Small intestine (tissue), 7 donors: ENCODE data around the gene CPLX1. TPM values are rescaled to one million over a fixed set of nuclear protein-coding genes. Genes with fewer than 3 reads are reported as not detected.
A peak's percentile ranks its signal among the peaks of the same experiment; 100 is the strongest.
"Not testable (repeated sequence)": the region's sequence is repeated elsewhere in the genome, so short reads cannot be mapped to it uniquely, and the experiment has no call there.

Experiments
- DNase-seq, 2 donors: peaks; one replicate each; pipeline versions ENCODE4 v3.0.0 to v3.0.0-alpha.2; 2013
- FAIRE-seq: peaks from 2 replicates; lab custom pipeline; 2012; peaks lifted over from hg19 to GRCh38; lab: Jason Lieb, UNC
- H3K27ac ChIP-seq, 3 donors: one replicate each; pipeline ENCODE4 v1.5.1; 2013; ENCODE audit warnings: low read length in 2 of 3, mild to moderate bottlenecking in 2 of 3, control low read depth in 1 of 3, inconsistent platforms in 1 of 3, low read depth in 1 of 3, moderate library complexity in 1 of 3
- H3K27me3 ChIP-seq, 3 donors: one replicate each; pipeline ENCODE4 v1.6.1; 2013; ENCODE audit warnings: low read length in 3 of 3, inconsistent platforms in 1 of 3; ENCODE audit not compliant: control insufficient read depth in 3 of 3, insufficient read depth in 3 of 3
- H3K36me3 ChIP-seq, 3 donors: one replicate each; pipeline ENCODE4 v1.6.1; 2013; ENCODE audit warnings: low read length in 3 of 3, inconsistent platforms in 1 of 3, low read depth in 1 of 3, mild to moderate bottlenecking in 1 of 3, moderate library complexity in 1 of 3; ENCODE audit not compliant: control insufficient read depth in 3 of 3, insufficient read depth in 2 of 3
- H3K4me1 ChIP-seq, 3 donors: one replicate each; pipeline ENCODE4 v1.6.1; 2013; ENCODE audit warnings: low read length in 2 of 3, inconsistent platforms in 1 of 3, low read depth in 1 of 3, mild to moderate bottlenecking in 1 of 3, moderate library complexity in 1 of 3; ENCODE audit not compliant: control insufficient read depth in 3 of 3, insufficient read depth in 2 of 3
- H3K4me3 ChIP-seq, 3 donors: one replicate each; pipeline ENCODE4 v1.5.1; 2013; ENCODE audit warnings: low read length in 3 of 3, control low read depth in 1 of 3, inconsistent platforms in 1 of 3, low read depth in 1 of 3, mild to moderate bottlenecking in 1 of 3, moderate library complexity in 1 of 3
- H3K9me3 ChIP-seq, 2 donors: one replicate each; pipeline ENCODE4 v1.6.1; 2013; ENCODE audit warnings: low read depth in 1 of 2, low read length in 1 of 2; ENCODE audit not compliant: control insufficient read depth in 2 of 2, insufficient read depth in 1 of 2
- WGBS, 3 donors: extraction: QIAGEN DNeasy Blood & Tissue Kit; methylation state at CpG; one replicate each; pipeline ENCODE4 v1.1.7; 2013; 5-methylcytosine and 5-hydroxymethylcytosine counted together
- polyA plus RNA-seq, 4 donors: library from polyadenylated mRNA; stranded (reverse) in 3 of 4; unstranded in 1 of 4; fragments of 200-250 nt in 3 of 4; fragments of 120-200 nt in 1 of 4; gene quantifications; one replicate each; pipeline versions ENCODE4 v1.2.1 to v1.2.3, GENCODE V29; 2013
- donor health status: healthy with polysubstance abuse.
- donor health status: control.
- donor health status: control.
- donor health status: Bipolar disorder and iron deficiency.
- donor health status: healthy.

CPLX1 gene
- polyA plus RNA-seq, 4 donors: 1.4 to 2.6 TPM; not detected in 2

GRCh38 chr4:786861-787300 lies 39.0 kb downstream of the CPLX1 start:
- DNase-seq: no peak
- no peak for FAIRE-seq
- Histone ChIP-seq H3K4me1 (peaks cover 0 to 41% (median 3%) of the 10 kb centered on the region in 3 donors), H3K4me3 (no peak overlapping the region), H3K36me3 (no peaks in the 10 kb centered on the region), H3K9me3 (no peaks in the 10 kb centered on the region), H3K27me3 (peaks cover 0 to 56% (median 10%) of the 10 kb centered on the region in 3 donors), H3K27ac (no peak overlapping the region)
- whole genome bisulfite sequencing, 3 donors: 19 to 36% (median 24%) methylated on average over 13 to 16 of the region's 16 CpGs

GRCh38 chr4:786074-786741 lies 39.7 kb downstream of the CPLX1 start:
- Histone ChIP-seq H3K4me3 (peak overlapping the region in 1 of 3 donors; percentile 6), H3K27ac (no peak overlapping the region), H3K4me1 (peaks cover 0 to 41% (median 3%) of the 10 kb centered on the region in 3 donors), H3K9me3 (no peaks in the 10 kb centered on the region), H3K27me3 (peaks cover 0 to 49% (median 10%) of the 10 kb centered on the region in 3 donors), H3K36me3 (no peaks in the 10 kb centered on the region)
- WGBS, 3 donors: 3 to 5% (median 5%) methylated on average over 47 to 72 of the region's 72 CpGs
- FAIRE-seq (no peak), DNase-seq (no peak)

- Histone ChIP-seq H3K4me1 (peaks cover 0 to 40% (median 3%) of the 10 kb centered on the region in 3 donors), H3K27ac (no peak overlapping the region), H3K4me3 (no peak overlapping the region), H3K36me3 (no peaks in the 10 kb centered on the region), H3K27me3 (peaks cover 0 to 48% (median 10%) of the 10 kb centered on the region in 3 donors), H3K9me3 (no peaks in the 10 kb centered on the region)
- 9 to 11% (median 10%) methylated on average over 39 to 57 of the region's 57 CpGs for WGBS, 3 donors
- no peak for DNase-seq
- FAIRE-seq: no peak
Observed at GRCh38 chr4:785332-786073, 40.4 kb downstream of the CPLX1 start.

GRCh38 chr4:784401-785331 lies 41.3 kb downstream of the CPLX1 start:
- Histone ChIP-seq H3K9me3 (no peaks in the 10 kb centered on the region), H3K4me1 (peaks cover 0 to 36% (median 7%) of the 10 kb centered on the region in 3 donors), H3K27me3 (peaks cover 0 to 48% (median 10%) of the 10 kb centered on the region in 3 donors), H3K36me3 (peaks cover 0 to 7% (median 0%) of the 10 kb centered on the region in 3 donors), H3K27ac (no peak overlapping the region), H3K4me3 (no peak overlapping the region)
- WGBS, 3 donors: 40 to 58% (median 49%) methylated on average over 57 of the region's 57 CpGs
- FAIRE-seq: no peak
- DNase-seq: peak in 1 of 2 donors; percentile 33

DNA sequence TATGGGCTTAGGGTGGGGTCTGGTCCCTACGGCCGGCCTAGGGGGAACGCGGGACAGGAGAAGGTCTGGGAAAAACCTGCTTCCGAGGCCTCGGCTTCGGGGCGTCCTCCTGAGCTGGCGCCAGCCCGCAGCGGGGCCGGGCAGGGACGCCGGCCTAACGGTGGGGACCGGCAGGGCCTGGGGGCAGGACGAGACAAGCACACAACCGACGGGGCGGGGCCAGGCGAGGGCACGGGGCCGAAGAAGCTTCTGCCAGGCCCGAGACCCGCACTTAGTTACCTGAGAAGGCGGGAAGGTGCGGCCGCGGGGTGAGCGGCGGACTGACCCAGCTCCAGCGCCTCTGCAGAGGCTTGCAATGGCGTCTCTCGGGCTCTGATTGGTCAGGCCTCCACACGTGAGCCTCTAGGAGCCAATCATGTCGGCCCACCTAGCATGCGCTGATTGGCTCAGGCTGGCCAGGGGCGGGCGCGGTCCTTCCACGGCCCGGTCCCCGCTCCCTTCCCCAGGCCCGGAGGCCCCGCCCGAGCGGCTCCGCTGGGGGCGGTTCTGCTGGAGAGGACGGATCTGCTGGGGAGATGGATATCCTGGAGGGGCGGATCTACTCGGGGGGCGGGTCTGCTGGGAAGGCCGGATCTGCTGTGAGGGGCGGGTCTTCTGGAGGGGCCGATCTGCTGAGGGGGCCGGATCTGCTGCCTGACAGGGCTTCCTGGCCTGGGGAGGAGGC lies 44.3 kb downstream of the CPLX1 start:
- Histone ChIP-seq H3K27ac (peak overlapping the region; percentile 95 to 97 (median 97)), H3K36me3 (peaks cover 5 to 29% (median 6%) of the 10 kb centered on the region in 3 donors), H3K9me3 (no peaks in the 10 kb centered on the region), H3K4me3 (peak overlapping the region; percentile 93 to 100 (median 96)), H3K4me1 (peaks cover 0 to 38% (median 7%) of the 10 kb centered on the region in 3 donors), H3K27me3 (peaks cover 0 to 26% (median 6%) of the 10 kb centered on the region in 3 donors)
- FAIRE-seq (peak; percentile 91), DNase-seq (peak; percentile 100)
- 0 to 1% (median 0%) methylated on average over 41 to 57 of the region's 57 CpGs for WGBS, 3 donors

GRCh38 chr4:780716-781492 lies 45.0 kb downstream of the CPLX1 start:
- peaks cover 0 to 35% (median 7%) of the 10 kb centered on the region in 3 donors for H3K4me1 ChIP-seq
- DNase-seq: peak in 1 of 2 donors; percentile 33
- FAIRE-seq: no peak

GRCh38 chr4:780255-780654 lies 45.7 kb downstream of the CPLX1 start:
- Histone ChIP-seq H3K4me3 (peak overlapping the region in 2 of 3 donors; percentile 96 to 100), H3K4me1 (peaks cover 0 to 29% (median 5%) of the 10 kb centered on the region in 3 donors), H3K27me3 (peaks cover 0 to 15% (median 6%) of the 10 kb centered on the region in 3 donors), H3K36me3 (peaks cover 9 to 37% (median 12%) of the 10 kb centered on the region in 3 donors)
- WGBS, 3 donors: 70 to 74% (median 73%) methylated on average over 10 of the region's 10 CpGs
- H3K27ac ChIP-seq, H3K9me3 ChIP-seq, FAIRE-seq, DNase-seq: not testable (repeated sequence)

More at GRCh38 chr4:780716-781492, 45.0 kb downstream of the CPLX1 start:
- Histone ChIP-seq H3K36me3 (peaks cover 8 to 30% (median 8%) of the 10 kb centered on the region in 3 donors), H3K4me3 (peak overlapping the region; percentile 93 to 100 (median 96)), H3K9me3 (no peaks in the 10 kb centered on the region), H3K27me3 (peaks cover 0 to 22% (median 6%) of the 10 kb centered on the region in 3 donors), H3K27ac (peak overlapping the region; percentile 95 to 97 (median 95))
- WGBS, 3 donors: 1 to 3% (median 2%) methylated on average over 35 to 38 of the region's 38 CpGs
